ENCODE data around the gene TMEM169. TPM values are rescaled to one million over a fixed set of nuclear protein-coding genes. Genes with fewer than 3 reads are reported as not detected.

The TMEM169 gene
- total RNA-seq, 4 donors from 2014 or later: 0.41 to 6.4 (median 1.9) TPM; not detected in 1

- Histone ChIP-seq H3K4me1 (peaks cover 8 to 33% (median 18%) of the 10 kb centered on the region in 4 donors), H3K27ac (peak overlapping the region; percentile 89 to 97 (median 94)), H3K36me3 (peaks cover 0 to 19% (median 3%) of the 10 kb centered on the region in 4 donors), H3K9me3 (no peaks in the 10 kb centered on the region), H3K4me3 (peak overlapping the region in 3 of 4 donors; percentile 25 to 98 (median 83)), H3K27me3 (no peaks in the 10 kb centered on the region)
- in situ Hi-C loops (cut with MboI; ENCODE audit: low pct_ligation_motif_present in 1 of 4, low pct_unique_long_range_greater_than_20kb in 1 of 4, low sequenced_read_pairs in 3 of 4): loop anchor here in 2 of 4 donors (25.0 kb wide), 1 partner anchor 304 kb away; the partner anchor contains the start of gene SMARCAL1 (in 2 of the 2)
- 49 to 65% methylated on average over 3 to 6 of the region's 6 CpGs for WGBS, 2 donors (ENCODE audit: low coverage in 1 of 2)
- intact Hi-C loops (cut with DNase I; ENCODE audit: low total_unique reads): no loop called here
- TF ChIP-seq POLR2AphosphoS5 (IDR thresholded peaks at IDR 0.05): no peak
- TF ChIP-seq CTCF (IDR thresholded peaks at IDR 0.05): no peak
- no peak for TF ChIP-seq EP300 (IDR thresholded peaks at IDR 0.05; ENCODE audit: low read depth)
- no peak for TF ChIP-seq POLR2A (IDR thresholded peaks at IDR 0.05)
- DNase-seq: no peak
These were observed 26.7 kb downstream of the TMEM169 start for GRCh38 chr2:216108310-216108966.

GRCh38 chr2:216108967-216109921, 27.5 kb downstream of the TMEM169 start, which contains the start of gene XRCC5:
Gene XRCC5 (plus strand): TSS chr2:216109348. CDS start chr2:216109437, 89 bp downstream.
- Histone ChIP-seq H3K4me1 (peaks cover 8 to 40% (median 20%) of the 10 kb centered on the region in 4 donors), H3K27ac (peak within 1 kb of the TSS; percentile 89 to 97 (median 94)), H3K36me3 (peaks cover 0 to 24% (median 3%) of the 10 kb centered on the region in 4 donors), H3K27me3 (no peaks in the 10 kb centered on the region), H3K4me3 (peak within 1 kb of the TSS; percentile 75 to 98 (median 86)), H3K9me3 (no peaks in the 10 kb centered on the region)
- in situ Hi-C loops (cut with MboI; ENCODE audit: low pct_ligation_motif_present in 1 of 4, low pct_unique_long_range_greater_than_20kb in 1 of 4, low sequenced_read_pairs in 3 of 4): loop anchor here in 2 of 4 donors (25.0 kb wide), 1 partner anchor 303 kb away; the partner anchor contains the start of gene SMARCAL1 (in 2 of the 2)
- WGBS, 2 donors (ENCODE audit: low coverage in 1 of 2): 0 to 1% methylated on average over 1 to 57 of the region's 57 CpGs
- peak; percentile 99 for DNase-seq
- intact Hi-C loops (cut with DNase I; ENCODE audit: low total_unique reads): no loop called here
- TF ChIP-seq POLR2A (IDR thresholded peaks at IDR 0.05) (peak; percentile 73), CTCF (IDR thresholded peaks at IDR 0.05) (no peak), EP300 (IDR thresholded peaks at IDR 0.05; ENCODE audit: low read depth) (peak; percentile 14), POLR2AphosphoS5 (IDR thresholded peaks at IDR 0.05) (peak; percentile 71 to 84 (median 84))

- TF ChIP-seq POLR2AphosphoS5 (IDR thresholded peaks at IDR 0.05) (no peak), POLR2A (IDR thresholded peaks at IDR 0.05) (no peak), EP300 (IDR thresholded peaks at IDR 0.05; ENCODE audit: low read depth) (no peak), CTCF (IDR thresholded peaks at IDR 0.05) (peak; percentile 23 to 52 (median 35))
- in situ Hi-C loops (cut with MboI; ENCODE audit: low pct_ligation_motif_present in 1 of 4, low pct_unique_long_range_greater_than_20kb in 1 of 4, low sequenced_read_pairs in 3 of 4): loop anchor here in 2 of 4 donors (25.0 kb wide), 1 partner anchor 302 kb away; the partner anchor contains the start of gene SMARCAL1 (in 2 of the 2)
- Histone ChIP-seq H3K27me3 (no peaks in the 10 kb centered on the region), H3K36me3 (peaks cover 0 to 24% (median 3%) of the 10 kb centered on the region in 4 donors), H3K4me1 (peaks cover 8 to 44% (median 24%) of the 10 kb centered on the region in 4 donors), H3K27ac (peak overlapping the region; percentile 89 to 97 (median 94)), H3K9me3 (no peaks in the 10 kb centered on the region), H3K4me3 (peak overlapping the region; percentile 75 to 98 (median 86))
- 1 to 5% methylated on average over 8 to 10 of the region's 10 CpGs for WGBS, 2 donors (ENCODE audit: low coverage in 1 of 2)
- intact Hi-C loops (cut with DNase I; ENCODE audit: low total_unique reads): no loop called here
- no peak for DNase-seq
These were observed 28.4 kb downstream of the TMEM169 start for GRCh38 chr2:216109962-216110614.

Measured in transverse colon (tissue), 4 donors.